Pulmonary artery endothelial cell (primary cell): Measurements from ENCODE around the gene RFX8. TPM values are rescaled to one million over a fixed set of nuclear protein-coding genes. Genes with fewer than 3 reads are reported as not detected.

Experiments
- DNase-seq: peaks from one replicate; pipeline ENCODE4 v3.0.0-alpha.2; 2011; ENCODE audit warnings: low read depth, low spot score
- total RNA-seq: library from RNA; depleted of rRNA; stranded (reverse); fragments of >200 nt; gene quantifications from 2 replicates; pipeline ENCODE4 v1.2.3, GENCODE V29; 2014

Gene RFX8
- total RNA-seq, 1 donor from 2014 or later, result 0.66 TPM

- no peak for DNase-seq
These were observed 62.7 kb downstream of the RFX8 start for GRCh38 chr2:101412092-101412694.

DNA sequence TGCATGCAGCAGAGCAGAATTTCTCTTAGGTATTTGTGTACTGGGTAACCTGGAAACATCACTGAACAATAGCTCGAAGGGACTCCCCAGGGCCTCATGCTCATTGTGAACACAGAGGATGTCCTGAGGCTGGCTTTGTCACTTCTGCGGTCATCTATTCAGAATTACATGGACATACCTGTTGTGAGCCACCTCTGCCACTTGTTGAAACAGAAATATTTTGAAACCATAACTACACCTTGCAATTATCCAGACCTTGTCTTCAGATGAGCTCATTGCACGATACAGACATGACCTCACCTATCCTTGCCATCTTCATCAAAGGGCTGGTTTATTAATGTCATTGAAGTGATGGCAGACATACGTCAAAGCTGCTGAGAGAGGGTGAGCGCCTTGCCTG lies 64.2 kb downstream of the RFX8 start:
- DNase-seq, result no peak

GRCh38 chr2:101410114-101410513 lies 64.8 kb downstream of the RFX8 start:
- DNase-seq, result no peak

GRCh38 chr2:101409699-101410098 lies 65.2 kb downstream of the RFX8 start:
- DNase-seq, result no peak

DNA sequence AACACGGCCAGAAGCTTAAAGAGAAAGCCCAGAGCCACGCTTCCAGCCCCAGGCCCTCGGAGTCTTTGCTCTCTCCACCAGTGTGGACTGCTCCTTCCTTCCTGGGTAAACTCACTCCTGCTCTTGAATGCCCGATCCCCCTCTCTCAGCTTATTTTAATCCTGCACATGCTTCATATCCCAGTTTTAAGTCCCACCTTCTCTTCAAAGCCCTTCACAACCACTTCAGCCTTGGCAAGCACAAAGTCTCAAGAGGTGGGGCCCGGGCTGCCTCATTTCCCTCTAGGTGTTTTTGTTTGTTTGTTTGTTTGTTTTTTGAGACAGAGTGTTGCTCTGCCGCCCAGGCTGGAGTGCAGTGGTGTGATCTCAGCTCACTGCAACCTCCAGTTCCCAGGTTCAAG lies 66.0 kb downstream of the RFX8 start:
- DNase-seq, result no peak

DNA sequence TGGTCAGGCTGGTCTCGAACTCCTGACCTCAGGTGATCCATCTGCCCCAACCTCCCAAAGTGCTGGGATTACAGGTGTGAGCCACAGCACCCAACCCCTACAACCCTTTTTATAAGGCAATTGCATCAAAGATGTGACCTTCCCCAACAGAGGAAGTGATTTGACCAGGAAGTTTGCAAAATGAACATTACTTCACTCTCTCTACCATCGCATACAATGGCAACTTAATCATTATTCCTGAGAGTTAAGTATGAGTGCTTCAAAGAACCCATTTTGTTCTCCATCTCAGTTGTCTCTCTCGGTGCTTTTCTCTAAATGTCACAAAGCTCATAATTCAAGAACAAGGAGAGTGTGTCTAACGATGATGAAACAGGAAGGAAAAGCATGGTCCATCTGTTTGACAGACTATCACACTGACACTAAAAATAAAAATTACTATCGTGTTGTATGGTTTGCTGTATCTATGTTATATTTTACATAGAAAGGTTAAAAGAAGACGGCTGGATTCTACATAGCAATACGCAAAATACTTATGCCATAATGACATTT lies 69.5 kb downstream of the RFX8 start:
- no peak for DNase-seq

DNA sequence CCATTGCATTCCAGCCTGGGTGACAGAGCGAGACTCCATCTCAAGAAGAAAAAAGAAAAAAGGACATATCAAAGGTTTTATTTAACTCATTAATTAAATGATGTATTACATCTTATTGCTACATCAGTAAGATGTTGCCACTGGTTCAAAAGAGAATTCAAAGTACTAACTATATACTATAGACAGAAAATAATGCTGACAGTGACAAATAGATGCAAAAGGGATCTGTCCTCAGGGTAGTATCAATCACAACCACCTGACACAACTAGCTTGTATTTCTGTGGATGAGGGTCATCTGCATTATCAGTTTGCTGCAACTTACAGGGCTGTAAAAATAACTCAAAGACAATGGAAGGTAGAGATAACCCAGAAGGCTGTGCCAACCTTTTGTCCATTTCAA lies 71.2 kb downstream of the RFX8 start:
- no peak for DNase-seq

DNA sequence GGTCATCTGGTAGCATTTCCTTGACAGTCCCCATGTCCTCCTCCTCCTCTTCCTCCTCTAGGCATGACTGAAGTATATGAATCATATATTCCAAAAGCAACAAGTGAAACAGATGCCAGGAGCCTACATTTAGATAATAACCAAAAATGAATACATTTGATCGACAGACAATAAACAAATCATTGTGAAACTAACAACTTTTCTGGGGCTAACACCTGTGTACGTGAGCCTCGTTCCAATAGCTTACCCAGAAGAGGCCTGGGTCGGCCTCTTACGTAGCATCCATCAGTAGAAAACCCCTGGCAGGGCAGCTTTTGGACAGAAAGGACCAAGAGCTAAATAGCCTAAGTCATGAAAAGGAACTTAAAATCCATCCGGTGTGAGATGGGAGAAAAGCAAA lies 72.3 kb downstream of the RFX8 start:
- DNase-seq, result no peak

DNA sequence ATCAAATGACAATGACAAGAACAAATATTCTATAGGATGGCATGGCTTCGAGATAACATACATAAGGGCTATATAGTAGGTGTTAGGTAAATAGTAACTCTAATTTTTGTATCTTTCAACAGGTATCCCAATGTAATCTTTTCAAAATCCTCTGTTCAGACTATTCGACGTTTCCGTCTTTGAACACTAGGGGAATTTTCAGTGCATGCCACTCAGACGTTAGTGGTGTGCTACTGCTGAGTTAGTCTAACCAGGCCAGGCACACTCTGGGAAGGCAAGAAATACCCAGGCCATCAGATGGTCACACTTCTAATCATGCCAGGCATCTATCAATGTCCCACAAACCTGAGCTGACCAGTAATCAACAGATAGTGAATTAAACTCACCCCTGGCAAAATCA lies 73.0 kb downstream of the RFX8 start:
- DNase-seq, result no peak

GRCh38 chr2:101401326-101401665 lies 73.6 kb downstream of the RFX8 start:
- no peak for DNase-seq

DNA sequence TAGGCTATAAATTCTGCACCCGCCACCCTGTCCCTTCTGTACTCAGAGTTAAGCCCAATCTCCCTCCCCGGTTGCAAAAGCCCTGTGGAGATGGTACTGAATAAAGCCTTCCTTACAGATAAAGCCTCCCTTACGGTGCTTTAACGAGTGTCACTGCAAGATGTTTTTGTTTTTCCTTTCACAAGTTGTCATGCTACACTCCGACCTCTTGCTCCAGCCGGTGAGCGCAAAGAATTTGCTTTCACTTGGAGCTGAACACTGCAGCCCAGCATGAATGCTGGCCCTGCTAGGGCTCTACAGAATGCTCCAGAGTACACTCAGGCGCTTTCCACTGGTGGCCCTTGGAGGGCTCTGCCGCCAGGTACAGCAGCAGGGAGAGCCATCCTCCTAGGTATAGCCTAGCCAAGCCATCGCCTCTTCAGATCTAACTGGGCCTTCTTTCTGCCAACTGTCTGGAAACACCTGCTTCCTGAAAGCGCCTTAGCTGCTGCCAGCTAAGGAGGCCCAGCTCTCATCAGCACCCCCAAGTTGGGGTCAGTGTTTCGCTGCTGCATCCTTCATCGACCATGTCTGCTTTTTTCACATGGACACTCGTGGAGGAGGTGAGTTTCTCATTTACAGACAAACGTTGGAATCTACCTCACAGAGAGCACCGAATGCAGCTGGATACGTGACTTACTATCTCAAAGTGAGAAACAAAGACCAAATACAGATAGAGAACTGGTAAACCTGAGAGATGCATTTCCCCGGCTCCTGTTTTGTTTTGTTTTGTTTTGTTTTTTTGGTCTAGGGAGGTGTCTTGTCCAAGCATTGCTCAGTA lies 74.2 kb downstream of the RFX8 start:
- DNase-seq, result no peak

DNA sequence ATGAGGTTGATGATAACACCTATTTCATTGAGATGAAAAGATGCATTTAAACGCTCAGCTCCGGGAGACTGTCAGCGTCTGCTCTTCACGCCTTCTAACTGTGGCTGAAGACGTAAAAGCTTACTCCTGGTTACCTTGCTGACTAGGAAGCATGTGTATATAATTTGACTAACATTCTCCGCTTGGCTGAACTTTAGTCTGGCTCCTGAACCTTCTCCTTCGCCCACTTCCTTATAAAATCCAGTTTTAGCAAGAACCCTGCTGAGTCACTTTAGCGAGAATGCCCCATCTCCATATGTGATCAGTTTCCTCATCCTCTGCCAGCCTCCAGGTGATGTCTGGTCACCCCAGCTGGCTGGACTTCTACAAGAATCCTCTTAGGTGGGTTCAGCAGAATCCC lies 74.9 kb downstream of the RFX8 start:
- no peak for DNase-seq

- DNase-seq, result no peak
These were observed 75.7 kb downstream of the RFX8 start for GRCh38 chr2:101399021-101399799.

DNA sequence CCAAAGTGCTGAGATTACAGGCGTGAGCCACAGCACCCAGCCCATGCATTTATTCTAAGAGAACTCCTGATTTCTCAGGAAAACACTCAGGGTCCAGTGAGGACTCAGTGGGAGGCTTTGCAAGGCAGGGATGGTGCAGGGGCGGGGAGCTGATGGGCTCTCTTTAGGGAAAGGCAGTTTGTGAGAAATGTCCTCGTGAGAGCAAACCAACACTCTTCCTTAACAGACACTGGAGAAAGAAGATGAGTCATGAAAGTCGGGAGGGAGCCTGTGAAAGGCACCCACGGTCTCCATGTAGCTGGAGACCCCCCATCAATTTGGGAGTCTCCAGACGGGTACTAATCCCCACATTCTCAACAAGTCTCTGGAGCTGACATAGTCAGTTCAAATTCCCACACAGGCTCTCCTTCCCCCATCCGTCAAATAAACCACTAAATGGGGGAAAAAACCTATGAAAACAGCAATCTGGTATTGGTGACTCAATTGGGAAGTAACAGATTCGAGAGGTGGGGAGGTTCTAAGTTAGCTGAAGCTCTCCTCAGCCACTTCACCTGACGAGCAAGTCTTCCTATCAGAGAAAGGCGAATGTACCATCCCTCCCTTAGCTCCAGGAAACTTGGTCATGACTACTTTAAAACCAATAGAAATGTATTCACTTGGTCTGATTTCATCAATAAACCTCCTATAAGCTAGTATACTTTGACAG lies 76.6 kb downstream of the RFX8 start:
- DNase-seq, result no peak

GRCh38 chr2:101396316-101396717 lies 78.6 kb downstream of the RFX8 start:
- peak; percentile 75 for DNase-seq

DNA sequence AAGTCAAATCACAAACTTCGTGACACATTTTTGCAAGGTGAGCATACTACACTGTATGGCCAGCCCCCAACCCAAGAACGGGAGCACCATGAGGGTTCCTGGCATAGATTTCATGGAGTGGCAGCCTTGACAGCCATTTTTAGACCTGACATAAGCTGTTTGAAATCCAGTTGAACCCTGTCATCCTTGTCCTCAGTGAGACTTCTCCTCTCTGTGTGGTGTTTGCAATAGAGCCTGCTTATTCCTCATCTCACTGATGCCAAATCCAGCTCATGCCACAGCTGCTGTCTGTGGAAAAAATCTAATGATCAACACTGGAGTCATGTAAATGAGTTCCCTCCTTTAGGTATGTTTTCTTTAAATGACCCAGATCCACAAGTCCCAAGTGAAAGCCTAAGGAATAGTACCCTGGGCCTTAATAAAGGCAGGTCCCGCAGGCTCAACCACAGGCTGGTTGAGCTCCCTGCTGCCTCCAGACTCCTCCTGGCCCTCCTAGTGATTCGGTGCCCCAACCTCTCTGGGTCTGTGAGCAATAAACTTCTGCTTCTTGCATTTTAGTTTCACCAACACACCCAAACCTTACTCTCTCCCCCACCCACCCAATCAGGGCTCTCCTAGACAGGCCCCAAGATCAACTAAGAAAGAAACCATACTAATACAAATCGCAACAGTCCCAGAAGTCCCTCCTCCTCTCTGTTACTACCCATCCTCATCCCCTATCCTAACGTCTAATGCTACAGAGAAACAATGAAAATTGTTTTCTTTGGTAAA lies 79.2 kb downstream of the RFX8 start:
- no peak for DNase-seq

- no peak for DNase-seq
These were observed 86.7 kb downstream of the RFX8 start for GRCh38 chr2:101388232-101388631.

DNA sequence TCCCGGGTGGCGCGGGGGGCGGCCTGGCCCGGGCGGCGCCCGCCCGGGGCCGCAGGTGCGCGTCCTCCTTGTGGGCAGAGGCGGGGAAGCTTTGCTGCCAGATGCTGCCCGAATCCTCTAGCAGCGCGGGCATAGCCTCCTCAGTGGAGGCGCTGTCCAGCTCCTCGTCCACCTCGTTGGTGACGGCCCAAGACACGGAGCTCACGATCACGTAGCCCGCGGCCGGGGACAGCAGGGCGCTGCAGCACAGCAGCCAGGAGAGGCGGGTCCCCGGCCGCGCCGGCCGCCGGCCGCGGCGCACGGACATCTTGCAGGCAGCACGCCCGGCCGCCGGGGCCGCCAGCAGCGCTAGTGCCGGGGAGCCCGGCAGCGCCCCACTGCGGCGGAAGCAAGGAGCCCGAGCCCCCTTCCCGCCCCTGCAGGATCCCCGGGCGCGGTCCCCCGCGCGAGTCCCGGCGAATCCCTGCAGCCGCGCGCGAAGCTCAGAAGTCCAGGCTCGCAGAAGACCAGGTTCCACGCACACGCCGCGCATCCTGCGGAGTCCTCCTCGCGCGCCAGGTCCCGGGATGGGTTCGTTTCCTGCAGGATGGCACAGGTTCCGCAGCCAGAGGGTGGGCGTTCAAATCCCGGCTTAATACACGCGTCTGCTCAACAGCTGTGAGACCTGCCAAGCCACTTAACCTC lies 87.6 kb downstream of the RFX8 start, which contains the start of gene CREG2:
CREG2 (minus strand) TSS at position 353 of the 684 bp plus-strand sequence; CDS start at position 307, 46 bp downstream.
- peak; percentile 27 for DNase-seq

- DNase-seq, result no peak
These were observed 88.2 kb downstream of the RFX8 start for GRCh38 chr2:101386599-101387150.
